Neural progenitor cell (in vitro differentiated cells): ENCODE results near the gene MYEOV. TPM values are rescaled to one million over a fixed set of nuclear protein-coding genes. Genes with fewer than 3 reads are reported as not detected.

Experiments used
- DNase-seq: peaks from one replicate; pipeline ENCODE4 v3.0.0-alpha.2; 2016; ENCODE audit warnings: low spot score
- H2AFZ ChIP-seq: fragments of 200-600 bp; sonication (generic); replicated peaks from 2 replicates; pipeline ENCODE4 v1.6.1; 2016; ENCODE audit warnings: antibody characterized with exemption
- H3F3A ChIP-seq: fragments of 200-600 bp; sonication (generic); 2 replicates; pipeline ENCODE4 v1.6.1; 2016; ENCODE audit warnings: antibody characterized with exemption, low read depth
- H3K27ac ChIP-seq: fragments of 200-600 bp; sonication (generic); 2 replicates; pipeline ENCODE4 v1.5.1; 2016; ENCODE audit warnings: mild to moderate bottlenecking
- H3K27me3 ChIP-seq: fragments of 200-600 bp; sonication (generic); 2 replicates; pipeline ENCODE4 v1.6.1; 2016; ENCODE audit warnings: mild to moderate bottlenecking, moderate library complexity
- H3K36me3 ChIP-seq: fragments of 200-600 bp; sonication (generic); 2 replicates; pipeline ENCODE4 v1.5.1; 2016
- H3K4me1 ChIP-seq: fragments of 200-600 bp; sonication (generic); 2 replicates; pipeline ENCODE4 v1.6.1; 2016; ENCODE audit warnings: mixed run types
- H3K4me2 ChIP-seq: fragments of 200-600 bp; sonication (generic); 2 replicates; pipeline ENCODE4 v1.6.1; 2016
- H3K4me3 ChIP-seq: fragments of 200-600 bp; sonication (generic); 2 replicates; pipeline ENCODE4 v1.5.1; 2016
- H3K79me2 ChIP-seq: fragments of 200-600 bp; sonication (generic); 2 replicates; pipeline ENCODE4 v1.6.1; 2016; ENCODE audit warnings: low read depth
- H3K9ac ChIP-seq: fragments of 200-600 bp; sonication (generic); 2 replicates; pipeline ENCODE4 v1.6.1; 2016
- H3K9me3 ChIP-seq: fragments of 200-600 bp; sonication (generic); 2 replicates; pipeline ENCODE4 v1.5.1; 2016; ENCODE audit warnings: low read depth
- H4K20me1 ChIP-seq: fragments of 200-600 bp; sonication (generic); 2 replicates; pipeline ENCODE4 v1.6.1; 2016; ENCODE audit warnings: low read depth
- H3K27ac Mint-ChIP-seq: 3 replicates; pipeline ENCODE4 v1.8.0; 2021; ENCODE audit warnings: mixed read lengths
- H3K27me3 Mint-ChIP-seq: 2 replicates; pipeline ENCODE4 v1.8.0; 2022; ENCODE audit warnings: low read depth, mild to moderate bottlenecking, inconsistent platforms, moderate library complexity, mixed read lengths; ENCODE audit not compliant: insufficient read depth
- H3K36me3 Mint-ChIP-seq: 3 replicates; pipeline ENCODE4 v1.8.0; 2021; ENCODE audit warnings: mixed read lengths
- H3K4me1 Mint-ChIP-seq: 3 replicates; pipeline ENCODE4 v1.8.0; 2021; ENCODE audit warnings: mixed read lengths
- H3K4me3 Mint-ChIP-seq: 3 replicates; pipeline ENCODE4 v1.8.0; 2021; ENCODE audit warnings: mild to moderate bottlenecking, moderate library complexity, mixed read lengths
- H3K9me3 Mint-ChIP-seq: 3 replicates; pipeline ENCODE4 v1.8.0; 2020; ENCODE audit warnings: mixed read lengths
- EZH2 ChIP-seq: fragments of 200-600 bp; sonication (generic); IDR thresholded peaks from 2 replicates; pipeline ENCODE4 v1.6.1; 2017; ENCODE audit warnings: antibody characterized with exemption, mild to moderate bottlenecking, moderate library complexity
- EZH2phosphoT487 ChIP-seq: fragments of 200-600 bp; sonication (generic); IDR thresholded peaks from 2 replicates; pipeline ENCODE4 v1.6.1; 2017; ENCODE audit warnings: antibody characterized with exemption
- total RNA-seq: library from RNA; depleted of rRNA; stranded (reverse); fragments of >200 nt; gene quantifications from 2 replicates; pipeline ENCODE4 v1.2.3, GENCODE V29; 2015; ENCODE audit warnings: low replicate concordance
- TF ChIP-seq, protein P1 (sequence below): fragments of 200-600 bp; sonication (generic); IDR thresholded peaks from 2 replicates; pipeline ENCODE4 v1.5.1; 2017; ENCODE audit warnings: antibody characterized with exemption, mild to moderate bottlenecking

MYEOV gene
- total RNA-seq, 1 donor from 2014 or later, result not detected

DNA sequence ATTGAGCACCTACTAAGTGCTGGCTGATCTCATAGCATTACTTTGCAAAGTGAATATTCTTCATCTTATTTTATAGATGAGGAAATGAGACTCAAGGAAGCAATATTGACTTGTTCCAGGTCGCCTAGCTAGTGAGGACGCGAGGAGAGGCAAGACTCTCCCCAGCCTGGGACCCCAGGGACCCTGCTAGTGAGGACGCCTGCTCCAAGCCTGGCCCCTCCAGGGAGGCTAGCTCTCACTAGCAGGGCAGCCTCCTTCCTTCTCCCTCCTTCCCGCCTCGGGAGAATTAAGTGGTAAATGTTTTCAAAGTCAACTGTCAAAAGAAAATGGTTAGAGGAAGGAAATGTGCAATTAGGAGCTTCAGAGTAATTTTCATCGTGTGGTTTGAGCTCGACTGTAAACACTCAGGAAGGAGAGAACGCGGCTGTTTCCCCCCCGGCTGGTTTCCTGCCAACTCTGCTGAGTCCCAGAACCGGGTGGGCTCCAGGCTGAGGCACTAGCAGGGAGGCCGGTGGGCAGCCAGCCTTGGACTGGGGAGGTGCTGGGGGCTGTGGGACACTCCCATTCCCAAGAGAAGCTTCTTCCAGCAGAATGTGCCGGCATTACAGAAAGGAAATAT lies 17.9 kb downstream of the MYEOV start:
- Histone ChIP-seq H3K4me3 (no peak overlapping the region), H3K27me3 (no peaks in the 10 kb centered on the region), H3K4me2 (no peak overlapping the region), H3K36me3 (no peaks in the 10 kb centered on the region), H3F3A (no peaks in the 10 kb centered on the region), H3K79me2 (no peaks in the 10 kb centered on the region), H4K20me1 (no peaks in the 10 kb centered on the region), H3K27ac (no peak overlapping the region), H3K9me3 (no peaks in the 10 kb centered on the region), H2AFZ (no peak overlapping the region), H3K4me1 (peaks cover 3% of the 10 kb centered on the region), H3K9ac (no peak overlapping the region)
- no peaks in the 10 kb centered on the region for H3K9me3 Mint-ChIP-seq
- no peak for TF ChIP-seq EZH2phosphoT487
- TF ChIP-seq EZH2, result no peak
- TF ChIP-seq, protein P1, sequence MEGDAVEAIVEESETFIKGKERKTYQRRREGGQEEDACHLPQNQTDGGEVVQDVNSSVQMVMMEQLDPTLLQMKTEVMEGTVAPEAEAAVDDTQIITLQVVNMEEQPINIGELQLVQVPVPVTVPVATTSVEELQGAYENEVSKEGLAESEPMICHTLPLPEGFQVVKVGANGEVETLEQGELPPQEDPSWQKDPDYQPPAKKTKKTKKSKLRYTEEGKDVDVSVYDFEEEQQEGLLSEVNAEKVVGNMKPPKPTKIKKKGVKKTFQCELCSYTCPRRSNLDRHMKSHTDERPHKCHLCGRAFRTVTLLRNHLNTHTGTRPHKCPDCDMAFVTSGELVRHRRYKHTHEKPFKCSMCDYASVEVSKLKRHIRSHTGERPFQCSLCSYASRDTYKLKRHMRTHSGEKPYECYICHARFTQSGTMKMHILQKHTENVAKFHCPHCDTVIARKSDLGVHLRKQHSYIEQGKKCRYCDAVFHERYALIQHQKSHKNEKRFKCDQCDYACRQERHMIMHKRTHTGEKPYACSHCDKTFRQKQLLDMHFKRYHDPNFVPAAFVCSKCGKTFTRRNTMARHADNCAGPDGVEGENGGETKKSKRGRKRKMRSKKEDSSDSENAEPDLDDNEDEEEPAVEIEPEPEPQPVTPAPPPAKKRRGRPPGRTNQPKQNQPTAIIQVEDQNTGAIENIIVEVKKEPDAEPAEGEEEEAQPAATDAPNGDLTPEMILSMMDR, result no peak
- H3K4me1 Mint-ChIP-seq, result peaks cover 6% of the 10 kb centered on the region
- H3K27ac Mint-ChIP-seq, result no peak overlapping the region
- H3K36me3 Mint-ChIP-seq, result no peaks in the 10 kb centered on the region
- DNase-seq, result no peak
- H3K27me3 Mint-ChIP-seq, result peaks cover 14% of the 10 kb centered on the region
- no peak overlapping the region for H3K4me3 Mint-ChIP-seq

DNA sequence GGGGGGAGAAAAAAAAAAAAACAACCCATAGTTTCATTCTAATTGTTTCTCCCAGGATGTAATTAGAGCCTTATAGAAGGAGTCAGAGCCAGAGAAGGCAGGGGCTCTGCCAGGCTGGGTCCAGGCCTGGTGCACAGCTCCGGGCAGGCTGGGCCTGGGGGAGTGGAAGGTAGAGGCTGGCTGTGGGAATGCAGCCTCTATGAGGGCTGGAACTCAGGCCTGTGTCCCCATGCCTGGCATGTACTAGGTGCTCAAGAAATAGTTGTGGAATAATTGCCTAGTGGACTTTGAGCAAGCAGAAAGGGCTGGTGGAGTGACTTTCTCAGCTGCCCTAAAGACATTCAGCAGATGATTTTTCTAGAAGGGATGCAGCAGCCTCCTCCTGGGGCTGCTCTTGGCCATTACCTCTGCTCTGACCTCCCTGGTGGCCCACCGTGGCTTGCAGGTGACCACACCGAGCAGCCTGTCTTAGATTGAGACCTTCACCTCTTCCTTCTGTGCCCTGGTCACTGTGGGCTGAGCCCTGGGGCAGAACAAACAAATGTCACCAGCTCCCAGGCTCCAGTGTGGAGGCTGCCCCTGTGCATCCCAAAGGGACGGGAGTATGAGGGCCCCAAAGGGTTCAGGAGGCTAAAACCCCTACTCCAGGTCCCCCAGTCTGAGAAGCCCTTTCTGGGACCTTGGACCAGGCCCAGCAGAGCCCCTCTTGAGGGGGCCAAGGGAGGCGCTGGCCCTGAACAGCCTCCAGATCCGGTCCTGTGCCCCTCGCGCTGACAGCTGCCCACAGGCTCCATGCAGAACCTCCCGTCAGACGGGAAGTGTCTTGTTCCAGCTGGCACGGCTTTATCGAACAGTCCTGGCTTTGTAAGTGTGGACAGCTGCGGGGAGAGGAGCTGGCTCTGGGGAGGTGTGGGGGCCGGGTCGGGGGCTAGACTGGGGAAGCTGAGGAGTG lies 18.8 kb downstream of the MYEOV start:
- H3K9me3 ChIP-seq, result no peaks in the 10 kb centered on the region
- Mint-ChIP-seq H3K27me3 (peaks cover 11% of the 10 kb centered on the region), H3K9me3 (no peaks in the 10 kb centered on the region), H3K36me3 (no peaks in the 10 kb centered on the region), H3K4me1 (peaks cover 6% of the 10 kb centered on the region), H3K4me3 (no peak overlapping the region), H3K27ac (no peak overlapping the region)
- H3F3A ChIP-seq, result no peaks in the 10 kb centered on the region
- H3K27ac ChIP-seq, result no peak overlapping the region
- H3K4me1 ChIP-seq, result peaks cover 3% of the 10 kb centered on the region
- no peak overlapping the region for H2AFZ ChIP-seq
- no peak overlapping the region for H3K4me2 ChIP-seq
- H3K79me2 ChIP-seq, result no peaks in the 10 kb centered on the region
- no peaks in the 10 kb centered on the region for H3K27me3 ChIP-seq
- no peaks in the 10 kb centered on the region for H4K20me1 ChIP-seq
- no peak overlapping the region for H3K9ac ChIP-seq
- TF ChIP-seq, protein P1, result no peak
- TF ChIP-seq EZH2, result no peak
- TF ChIP-seq EZH2phosphoT487, result no peak
- H3K36me3 ChIP-seq, result no peaks in the 10 kb centered on the region
- no peak overlapping the region for H3K4me3 ChIP-seq
- DNase-seq, result no peak

DNA sequence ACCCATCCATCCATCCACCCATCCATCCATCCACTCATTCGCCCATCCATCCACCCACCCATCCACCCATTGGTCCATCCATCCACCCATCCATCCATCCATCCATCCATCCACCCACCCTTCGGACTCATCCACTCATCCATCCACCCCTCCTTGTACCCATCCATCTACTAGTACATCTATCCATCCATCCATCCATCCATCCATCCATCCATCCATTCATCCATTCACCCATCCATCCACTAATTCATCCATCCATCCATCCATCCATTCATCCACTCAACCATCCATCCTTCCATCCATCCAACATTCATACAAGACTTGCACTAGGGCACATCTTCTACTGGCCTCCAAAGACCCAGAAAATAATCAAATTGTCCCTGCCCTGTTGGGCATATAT lies 20.0 kb downstream of the MYEOV start:
- no peak overlapping the region for H3K9ac ChIP-seq
- no peak for TF ChIP-seq EZH2phosphoT487
- TF ChIP-seq EZH2, result no peak
- TF ChIP-seq, protein P1, result no peak
- no peak overlapping the region for H3K27ac ChIP-seq

More for the DNA sequence above, 20.0 kb downstream of the MYEOV start:
- H3K36me3 Mint-ChIP-seq, result no peaks in the 10 kb centered on the region
- Histone ChIP-seq H3K4me1 (peaks cover 3% of the 10 kb centered on the region), H3F3A (no peaks in the 10 kb centered on the region), H3K4me3 (no peak overlapping the region), H3K79me2 (no peaks in the 10 kb centered on the region), H2AFZ (no peak overlapping the region), H3K27me3 (no peaks in the 10 kb centered on the region), H3K9me3 (no peaks in the 10 kb centered on the region), H4K20me1 (no peaks in the 10 kb centered on the region), H3K4me2 (no peak overlapping the region), H3K36me3 (no peaks in the 10 kb centered on the region)
- no peak overlapping the region for H3K27ac Mint-ChIP-seq
- H3K4me1 Mint-ChIP-seq, result peaks cover 11% of the 10 kb centered on the region
- no peak for DNase-seq
- H3K9me3 Mint-ChIP-seq, result no peaks in the 10 kb centered on the region
- no peak overlapping the region for H3K4me3 Mint-ChIP-seq
- H3K27me3 Mint-ChIP-seq, result peaks cover 8% of the 10 kb centered on the region
